GM19395 (cell line): ENCODE results near the gene MLXIP.
"Not testable (repeated sequence)": the region's sequence is repeated elsewhere in the genome, so short reads cannot be mapped to it uniquely, and the experiment has no call there.

Source experiments
- ATAC-seq: cut with Tn5 transposase; IDR thresholded peaks from one replicate; pipeline ENCODE4 v1.9.1; 2021; ENCODE audit warnings: mild to moderate bottlenecking, moderate library complexity; ENCODE audit not compliant: unreplicated experiment

Gene MLXIP

GRCh38 chr12:122078141-122079032 is at the start of gene MLXIP:
Gene MLXIP (plus strand): TSS chr12:122078756. CDS start chr12:122078854, 98 bp downstream.
- ATAC-seq = peak; percentile 47

DNA sequence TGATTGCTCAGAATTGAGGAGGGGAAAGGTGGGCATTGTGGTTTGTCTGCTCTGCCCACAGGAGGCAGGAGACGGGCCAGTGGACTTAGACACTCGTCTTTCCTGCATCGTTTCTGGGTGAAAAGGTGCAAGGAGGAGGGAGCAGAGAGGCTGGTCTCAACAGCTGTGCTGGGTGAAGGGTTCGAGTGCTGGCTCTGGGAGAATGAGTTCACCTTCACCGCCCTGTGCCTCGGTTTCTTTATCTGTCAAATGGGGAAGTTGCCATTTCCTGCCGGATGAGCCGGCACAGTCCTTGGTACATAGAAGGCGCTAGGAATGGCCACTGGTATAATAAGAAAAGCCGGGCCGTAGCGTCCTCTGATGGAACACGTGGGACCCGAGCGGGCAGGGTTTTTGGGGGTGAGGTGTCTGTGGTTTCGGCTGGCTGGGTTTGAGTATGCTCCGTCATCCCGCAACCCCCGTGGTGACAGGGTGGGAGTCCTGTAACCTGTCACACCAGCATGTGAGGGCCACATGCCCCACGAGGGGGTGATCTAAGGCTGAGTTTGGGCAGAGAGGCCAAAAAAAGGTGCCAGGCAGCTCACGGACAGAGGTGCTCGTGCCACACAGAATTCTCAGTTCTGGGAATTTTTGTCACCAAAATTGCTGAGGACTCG is 49.5 kb upstream of the MLXIP start:
- ATAC-seq = peak; percentile 60

GRCh38 chr12:122029620-122030423 is 48.7 kb upstream of the MLXIP start:
- ATAC-seq = no peak

DNA sequence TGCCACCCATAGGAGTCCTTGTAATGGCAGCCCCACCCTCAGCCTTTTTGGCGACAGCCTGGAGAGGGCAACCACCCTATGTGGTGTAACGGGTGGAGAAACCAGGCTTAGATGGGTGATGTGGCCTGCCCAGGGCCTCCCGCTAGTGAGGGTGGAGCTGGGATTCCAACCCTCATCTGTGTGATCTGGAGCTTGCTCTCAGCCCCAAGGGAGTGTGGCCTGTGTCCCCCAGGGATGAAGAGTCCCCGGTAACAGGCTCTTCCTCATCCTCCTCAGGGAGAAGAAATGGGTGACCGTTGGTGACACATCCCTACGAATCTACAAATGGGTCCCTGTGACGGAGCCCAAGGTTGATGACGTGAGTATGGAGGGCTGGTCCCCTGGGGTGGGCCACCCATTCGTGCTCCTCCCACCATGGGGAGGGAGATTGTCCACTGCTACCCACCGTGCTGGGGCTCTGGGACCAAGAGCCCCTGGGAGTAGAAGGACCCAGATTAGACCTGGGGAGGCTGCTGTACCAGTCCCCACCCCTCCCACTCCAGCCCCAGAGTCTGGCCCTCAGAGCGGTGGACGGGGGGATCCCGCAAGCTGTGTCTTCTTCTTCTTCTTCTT is 48.0 kb upstream of the MLXIP start:
- no peak for ATAC-seq

GRCh38 chr12:122031342-122032216 is 47.0 kb upstream of the MLXIP start:
- ATAC-seq = no peak

DNA sequence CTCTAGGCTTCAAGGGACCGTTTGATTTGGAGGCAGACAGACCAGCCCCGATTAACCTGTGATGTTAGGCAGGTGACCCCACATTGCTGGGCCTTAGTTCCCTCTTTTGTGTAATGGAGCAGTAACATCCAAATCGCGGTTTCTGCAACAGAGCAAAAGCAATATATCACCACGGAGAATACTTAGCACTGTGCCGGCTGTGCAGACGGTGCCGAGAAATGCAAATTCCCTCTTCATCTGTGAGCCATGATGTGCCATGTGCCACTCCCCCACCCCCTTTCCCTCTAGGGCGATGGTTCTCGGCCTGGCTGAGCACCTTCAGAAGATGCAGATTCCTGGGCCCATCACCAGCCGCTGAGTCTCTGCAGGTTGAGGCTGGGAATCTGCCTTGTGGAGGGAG is 46.0 kb upstream of the MLXIP start:
- no peak for ATAC-seq

- ATAC-seq = no peak
These were observed 43.3 kb upstream of the MLXIP start for GRCh38 chr12:122035292-122035691.

DNA sequence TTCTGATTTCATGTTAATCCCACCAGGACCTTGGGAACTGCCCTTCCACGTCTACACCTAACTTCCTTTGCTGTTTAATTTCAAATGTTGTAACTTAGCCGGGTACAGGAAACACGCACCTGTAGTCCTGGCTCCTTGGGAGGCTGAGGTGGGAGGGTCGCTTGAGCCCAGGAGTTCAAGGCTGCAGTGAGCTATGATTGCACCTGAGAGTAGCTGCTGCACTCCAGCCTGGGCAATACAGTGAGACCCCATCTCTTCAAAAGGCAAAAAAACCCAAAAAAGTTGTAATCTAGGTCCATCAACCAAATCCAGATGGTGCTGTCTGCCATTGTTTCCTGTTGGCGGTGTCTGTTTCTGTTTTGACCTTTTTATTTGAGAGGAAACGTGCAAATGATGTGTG is 42.4 kb upstream of the MLXIP start:
- no peak for ATAC-seq

DNA sequence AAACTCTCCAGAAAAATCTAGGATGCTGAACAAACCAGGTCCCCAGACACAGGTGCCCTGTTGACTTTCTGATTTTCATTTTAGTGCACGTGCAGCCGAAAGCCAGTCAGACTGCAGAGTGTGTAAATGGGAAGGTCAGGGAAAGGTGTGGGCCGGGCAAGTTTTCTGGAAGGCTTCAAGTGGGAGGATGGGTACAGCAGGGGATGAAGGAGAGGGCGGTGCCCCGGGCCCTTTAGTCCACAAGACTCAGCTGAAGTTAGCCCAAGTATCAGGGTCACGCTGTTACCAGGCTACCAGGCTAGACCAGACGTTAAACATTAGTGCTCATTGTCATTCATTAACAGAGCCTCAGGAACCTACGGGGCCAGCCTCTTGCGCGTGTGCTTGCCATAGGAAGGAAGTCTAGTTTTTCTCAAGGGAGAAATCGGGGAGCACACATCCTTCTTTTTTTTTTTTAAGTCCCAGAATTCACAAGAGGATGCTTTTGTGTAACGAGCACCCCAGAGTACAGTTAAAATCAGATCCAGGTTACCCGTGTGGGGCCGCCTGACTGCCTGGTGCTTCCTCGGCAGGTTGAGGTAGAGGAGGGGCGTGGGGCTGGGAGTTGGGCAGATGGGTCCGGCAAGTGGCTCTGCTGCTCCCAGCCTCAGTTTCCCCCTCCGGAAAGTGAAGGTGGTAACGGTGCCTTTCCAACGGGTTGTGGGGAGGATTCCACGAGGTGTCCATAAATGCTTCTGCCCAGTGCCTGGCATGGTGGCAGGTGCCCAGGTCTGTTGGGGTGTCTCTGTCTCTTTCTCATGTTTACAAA is 37.8 kb upstream of the MLXIP start:
- ATAC-seq = no peak

DNA sequence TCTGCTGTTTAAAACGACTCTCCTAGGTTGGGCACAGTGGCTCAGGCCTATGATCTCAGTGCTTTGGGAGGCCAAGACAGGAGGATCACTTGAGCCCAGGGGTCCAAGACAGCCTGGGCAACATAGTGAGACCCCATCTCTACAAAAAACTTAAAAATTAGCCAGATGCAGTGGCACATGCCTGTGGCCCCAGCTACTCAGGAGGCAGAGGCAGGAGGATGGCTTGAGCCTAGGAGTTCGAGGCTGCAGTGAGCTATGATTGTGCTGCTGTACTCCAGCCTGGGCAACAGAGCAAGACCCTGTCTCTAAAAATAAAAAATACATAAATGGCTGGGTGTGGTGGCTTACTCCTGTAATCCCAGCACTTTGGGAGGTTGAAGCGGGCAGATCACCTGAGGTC is 37.1 kb upstream of the MLXIP start:
- ATAC-seq = not testable (repeated sequence)

DNA sequence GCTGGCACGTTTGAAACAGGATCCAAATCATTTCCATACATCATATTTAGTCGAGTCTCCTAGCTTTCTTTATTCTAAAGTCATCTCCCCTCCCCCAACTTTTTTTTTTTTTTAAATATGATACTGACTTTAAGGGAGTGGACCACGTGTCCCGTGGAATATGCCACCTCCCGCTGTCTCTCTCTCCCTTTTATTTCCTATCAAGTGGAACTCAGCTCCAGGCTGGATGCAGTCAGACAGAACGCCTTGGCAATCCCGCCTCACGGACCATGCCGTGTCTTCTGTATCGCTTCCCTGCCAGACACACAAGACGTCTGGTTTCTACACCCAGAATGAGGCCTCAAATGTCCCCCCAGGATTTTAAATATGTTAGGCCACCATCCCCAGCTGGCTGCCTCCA is 35.6 kb upstream of the MLXIP start:
- ATAC-seq = no peak

- no peak for ATAC-seq
These were observed 35.1 kb upstream of the MLXIP start for GRCh38 chr12:122043476-122043875.

GRCh38 chr12:122045262-122045661 is 33.3 kb upstream of the MLXIP start:
- ATAC-seq = no peak

- ATAC-seq = no peak
These were observed 32.4 kb upstream of the MLXIP start for GRCh38 chr12:122046145-122046544.

DNA sequence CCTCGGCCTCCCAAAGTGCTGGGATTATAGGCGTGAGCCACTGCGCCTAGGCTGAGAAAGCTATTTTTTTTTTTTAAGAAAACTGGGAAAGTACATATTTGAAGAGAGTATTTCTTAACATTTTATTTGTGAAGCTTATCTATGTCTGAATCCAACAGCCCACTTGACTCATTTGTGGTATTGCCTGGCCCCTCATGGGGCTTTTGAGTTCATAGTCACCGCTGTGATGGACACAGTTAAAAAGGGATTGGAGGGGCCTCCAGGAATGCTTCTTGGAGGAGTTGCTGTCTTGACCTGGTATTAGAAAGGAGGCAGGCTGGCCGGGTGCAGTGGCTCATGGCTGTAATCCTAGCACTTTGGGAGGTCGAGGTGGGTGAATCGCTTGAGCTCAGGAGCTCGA is 30.4 kb upstream of the MLXIP start:
- no peak for ATAC-seq

GRCh38 chr12:122049827-122050226 is 28.7 kb upstream of the MLXIP start:
- ATAC-seq = no peak

DNA sequence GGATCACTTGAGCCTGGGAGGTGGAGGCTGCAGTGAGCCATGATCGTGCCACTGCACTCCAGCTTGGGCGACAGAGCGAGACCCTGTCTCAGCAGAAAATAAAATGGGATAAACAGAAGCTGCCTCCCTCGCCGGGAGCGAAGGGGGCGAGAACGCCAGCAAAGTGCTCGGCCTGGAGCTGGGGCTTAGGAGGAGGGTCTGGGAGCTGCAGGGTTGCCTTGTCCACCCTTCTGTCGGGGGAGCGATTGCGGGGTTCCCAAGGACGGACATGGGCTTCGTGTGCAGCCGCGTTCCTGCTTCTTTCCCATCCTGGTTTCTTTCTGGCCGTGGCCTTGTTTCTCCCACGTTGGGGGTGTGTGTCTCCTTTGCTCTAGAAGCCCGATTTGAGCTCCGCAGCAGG is 27.9 kb upstream of the MLXIP start:
- no peak for ATAC-seq

- no peak for ATAC-seq
These were observed 27.2 kb upstream of the MLXIP start for GRCh38 chr12:122051231-122051876.

- ATAC-seq = no peak
These were observed 26.3 kb upstream of the MLXIP start for GRCh38 chr12:122052285-122052684.
